ENCODE results near the gene SNAP91. TPM values are rescaled to one million over a fixed set of nuclear protein-coding genes. Genes with fewer than 3 reads are reported as not detected.

Gene SNAP91
- total and polyA plus RNA-seq, 5 donors from 2014 or later, result not detected

GRCh38 chr6:83702077-83702476 is 6.8 kb downstream of the SNAP91 start:
- peaks cover 8% of the 10 kb centered on the region for H3K27me3 ChIP-seq (ENCODE audit: control insufficient read depth, insufficient read depth, low read length)
- no peak overlapping the region for H3K27ac ChIP-seq (ENCODE audit: insufficient read depth, low read length, poor library complexity, severe bottlenecking)
- DNase-seq (no peak), ATAC-seq (ENCODE audit: low read depth in 2 of 2) (no peak)
- no peaks in the 10 kb centered on the region for H3K36me3 Mint-ChIP-seq
- H3K27me3 Mint-ChIP-seq, result peaks cover 23% of the 10 kb centered on the region
- no peaks in the 10 kb centered on the region for H3K9me3 ChIP-seq (ENCODE audit: control insufficient read depth in 2 of 2, low read length in 2 of 2)
- no peaks in the 10 kb centered on the region for H3K36me3 ChIP-seq (ENCODE audit: control insufficient read depth, insufficient read depth, low read length)
- no peak overlapping the region for H3K4me3 Mint-ChIP-seq
- no peak overlapping the region for H3K27ac Mint-ChIP-seq
- no peaks in the 10 kb centered on the region for H3K4me1 ChIP-seq (ENCODE audit: control insufficient read depth, insufficient read depth, low read length, poor library complexity, severe bottlenecking)
- H3K9me3 Mint-ChIP-seq, result peaks cover 0 to 6% (median 0%) of the 10 kb centered on the region in 7 donors
- no peaks in the 10 kb centered on the region for H3K4me1 Mint-ChIP-seq
- H3K4me3 ChIP-seq (ENCODE audit: low read depth, low read length), result no peak overlapping the region

- Histone ChIP-seq H3K36me3 (ENCODE audit: control insufficient read depth, insufficient read depth, low read length) (no peaks in the 10 kb centered on the region), H3K27me3 (ENCODE audit: control insufficient read depth, insufficient read depth, low read length) (no peaks in the 10 kb centered on the region), H3K9me3 (ENCODE audit: control insufficient read depth in 2 of 2, low read length in 2 of 2) (no peaks in the 10 kb centered on the region), H3K4me1 (ENCODE audit: control insufficient read depth, insufficient read depth, low read length, poor library complexity, severe bottlenecking) (no peaks in the 10 kb centered on the region), H3K4me3 (ENCODE audit: low read depth, low read length) (no peak overlapping the region), H3K27ac (ENCODE audit: insufficient read depth, low read length, poor library complexity, severe bottlenecking) (no peak overlapping the region)
- ATAC-seq (ENCODE audit: low read depth in 2 of 2), result no peak
- H3K9me3 Mint-ChIP-seq, result peaks cover 0 to 6% (median 0%) of the 10 kb centered on the region in 7 donors
- H3K4me3 Mint-ChIP-seq, result no peak overlapping the region
- H3K27me3 Mint-ChIP-seq, result no peaks in the 10 kb centered on the region
- H3K4me1 Mint-ChIP-seq, result no peaks in the 10 kb centered on the region
- DNase-seq, result no peak
- H3K36me3 Mint-ChIP-seq, result no peaks in the 10 kb centered on the region
- no peak overlapping the region for H3K27ac Mint-ChIP-seq
Observed at GRCh38 chr6:83696674-83697073, 12.2 kb downstream of the SNAP91 start.

- Histone ChIP-seq H3K4me1 (ENCODE audit: control insufficient read depth, insufficient read depth, low read length, poor library complexity, severe bottlenecking) (no peaks in the 10 kb centered on the region), H3K4me3 (ENCODE audit: low read depth, low read length) (no peak overlapping the region), H3K9me3 (ENCODE audit: control insufficient read depth in 2 of 2, low read length in 2 of 2) (no peaks in the 10 kb centered on the region), H3K36me3 (ENCODE audit: control insufficient read depth, insufficient read depth, low read length) (no peaks in the 10 kb centered on the region), H3K27ac (ENCODE audit: insufficient read depth, low read length, poor library complexity, severe bottlenecking) (no peak overlapping the region), H3K27me3 (ENCODE audit: control insufficient read depth, insufficient read depth, low read length) (no peaks in the 10 kb centered on the region)
- ATAC-seq (ENCODE audit: low read depth in 2 of 2) (no peak), DNase-seq (no peak)
- H3K4me1 Mint-ChIP-seq, result no peaks in the 10 kb centered on the region
- H3K4me3 Mint-ChIP-seq, result no peak overlapping the region
- no peaks in the 10 kb centered on the region for H3K36me3 Mint-ChIP-seq
- peaks cover 0 to 6% (median 0%) of the 10 kb centered on the region in 7 donors for H3K9me3 Mint-ChIP-seq
- H3K27me3 Mint-ChIP-seq, result no peaks in the 10 kb centered on the region
- H3K27ac Mint-ChIP-seq, result no peak overlapping the region
Observed at GRCh38 chr6:83685481-83685880, 23.4 kb downstream of the SNAP91 start.

GRCh38 chr6:83677791-83678190 is 31.1 kb downstream of the SNAP91 start:
- Mint-ChIP-seq H3K9me3 (peaks cover 0 to 5% (median 1%) of the 10 kb centered on the region in 7 donors), H3K27ac (no peak overlapping the region)

GRCh38 chr6:83637953-83638352 is 70.9 kb downstream of the SNAP91 start:
- Mint-ChIP-seq H3K4me1 (no peaks in the 10 kb centered on the region), H3K9me3 (peaks cover 0 to 4% (median 2%) of the 10 kb centered on the region in 7 donors), H3K36me3 (no peaks in the 10 kb centered on the region), H3K27me3 (no peaks in the 10 kb centered on the region), H3K27ac (no peak overlapping the region), H3K4me3 (no peak overlapping the region)
- H3K4me1 ChIP-seq (ENCODE audit: control insufficient read depth, insufficient read depth, low read length, poor library complexity, severe bottlenecking), result no peaks in the 10 kb centered on the region
- H3K27me3 ChIP-seq (ENCODE audit: control insufficient read depth, insufficient read depth, low read length), result no peaks in the 10 kb centered on the region
- H3K4me3 ChIP-seq (ENCODE audit: low read depth, low read length), result no peak overlapping the region
- H3K9me3 ChIP-seq (ENCODE audit: control insufficient read depth in 2 of 2, low read length in 2 of 2), result peaks cover 0 to 2% of the 10 kb centered on the region in 2 experiments
- DNase-seq (no peak), ATAC-seq (ENCODE audit: low read depth in 2 of 2) (no peak)
- H3K27ac ChIP-seq (ENCODE audit: insufficient read depth, low read length, poor library complexity, severe bottlenecking), result no peak overlapping the region
- H3K36me3 ChIP-seq (ENCODE audit: control insufficient read depth, insufficient read depth, low read length), result no peaks in the 10 kb centered on the region

More at GRCh38 chr6:83677791-83678190, 31.1 kb downstream of the SNAP91 start:
- no peaks in the 10 kb centered on the region for H3K27me3 Mint-ChIP-seq
- H3K4me1 ChIP-seq (ENCODE audit: control insufficient read depth, insufficient read depth, low read length, poor library complexity, severe bottlenecking), result no peaks in the 10 kb centered on the region
- H3K36me3 ChIP-seq (ENCODE audit: control insufficient read depth, insufficient read depth, low read length), result no peaks in the 10 kb centered on the region
- H3K4me1 Mint-ChIP-seq, result no peaks in the 10 kb centered on the region
- H3K27ac ChIP-seq (ENCODE audit: insufficient read depth, low read length, poor library complexity, severe bottlenecking), result no peak overlapping the region
- no peak overlapping the region for H3K4me3 ChIP-seq (ENCODE audit: low read depth, low read length)
- H3K9me3 ChIP-seq (ENCODE audit: control insufficient read depth in 2 of 2, low read length in 2 of 2), result no peaks in the 10 kb centered on the region
- no peaks in the 10 kb centered on the region for H3K36me3 Mint-ChIP-seq
- no peak overlapping the region for H3K4me3 Mint-ChIP-seq
- ATAC-seq (ENCODE audit: low read depth in 2 of 2), result no peak
- no peaks in the 10 kb centered on the region for H3K27me3 ChIP-seq (ENCODE audit: control insufficient read depth, insufficient read depth, low read length)
- no peak for DNase-seq

- DNase-seq, result no peak
- Mint-ChIP-seq H3K27ac (no peak overlapping the region), H3K4me3 (no peak overlapping the region), H3K9me3 (peaks cover 0 to 5% (median 2%) of the 10 kb centered on the region in 7 donors), H3K4me1 (no peaks in the 10 kb centered on the region), H3K36me3 (no peaks in the 10 kb centered on the region), H3K27me3 (no peaks in the 10 kb centered on the region)
- no peak for ATAC-seq (ENCODE audit: low read depth in 2 of 2)
- Histone ChIP-seq H3K4me1 (ENCODE audit: control insufficient read depth, insufficient read depth, low read length, poor library complexity, severe bottlenecking) (no peaks in the 10 kb centered on the region), H3K27me3 (ENCODE audit: control insufficient read depth, insufficient read depth, low read length) (no peaks in the 10 kb centered on the region), H3K9me3 (ENCODE audit: control insufficient read depth in 2 of 2, low read length in 2 of 2) (peaks cover 0 to 2% of the 10 kb centered on the region in 2 experiments), H3K27ac (ENCODE audit: insufficient read depth, low read length, poor library complexity, severe bottlenecking) (no peak overlapping the region), H3K4me3 (ENCODE audit: low read depth, low read length) (no peak overlapping the region), H3K36me3 (ENCODE audit: control insufficient read depth, insufficient read depth, low read length) (no peaks in the 10 kb centered on the region)
Observed at GRCh38 chr6:83636800-83637199, 72.1 kb downstream of the SNAP91 start.

- Mint-ChIP-seq H3K36me3 (no peaks in the 10 kb centered on the region), H3K4me1 (no peaks in the 10 kb centered on the region), H3K9me3 (peaks cover 2 to 5% (median 3%) of the 10 kb centered on the region in 7 donors), H3K27ac (no peak overlapping the region), H3K27me3 (no peaks in the 10 kb centered on the region), H3K4me3 (no peak overlapping the region)
- H3K27me3 ChIP-seq (ENCODE audit: control insufficient read depth, insufficient read depth, low read length), result no peaks in the 10 kb centered on the region
- peaks cover 0 to 2% of the 10 kb centered on the region in 2 experiments for H3K9me3 ChIP-seq (ENCODE audit: control insufficient read depth in 2 of 2, low read length in 2 of 2)
- no peaks in the 10 kb centered on the region for H3K36me3 ChIP-seq (ENCODE audit: control insufficient read depth, insufficient read depth, low read length)
- H3K4me3 ChIP-seq (ENCODE audit: low read depth, low read length), result no peak overlapping the region
- H3K27ac ChIP-seq (ENCODE audit: insufficient read depth, low read length, poor library complexity, severe bottlenecking), result no peak overlapping the region
- DNase-seq (no peak), ATAC-seq (ENCODE audit: low read depth in 2 of 2) (no peak)
- no peaks in the 10 kb centered on the region for H3K4me1 ChIP-seq (ENCODE audit: control insufficient read depth, insufficient read depth, low read length, poor library complexity, severe bottlenecking)
Observed at GRCh38 chr6:83633609-83634008, 75.3 kb downstream of the SNAP91 start.

GRCh38 chr6:83633149-83633548 is 75.8 kb downstream of the SNAP91 start:
- Mint-ChIP-seq H3K27ac (no peak overlapping the region), H3K9me3 (peaks cover 2 to 5% (median 3%) of the 10 kb centered on the region in 7 donors), H3K4me3 (no peak overlapping the region), H3K27me3 (no peaks in the 10 kb centered on the region), H3K36me3 (no peaks in the 10 kb centered on the region), H3K4me1 (no peaks in the 10 kb centered on the region)
- H3K36me3 ChIP-seq (ENCODE audit: control insufficient read depth, insufficient read depth, low read length), result no peaks in the 10 kb centered on the region
- H3K27me3 ChIP-seq (ENCODE audit: control insufficient read depth, insufficient read depth, low read length), result no peaks in the 10 kb centered on the region
- H3K9me3 ChIP-seq (ENCODE audit: control insufficient read depth in 2 of 2, low read length in 2 of 2), result peaks cover 0 to 2% of the 10 kb centered on the region in 2 experiments
- no peak for DNase-seq
- H3K4me3 ChIP-seq (ENCODE audit: low read depth, low read length), result no peak overlapping the region
- no peaks in the 10 kb centered on the region for H3K4me1 ChIP-seq (ENCODE audit: control insufficient read depth, insufficient read depth, low read length, poor library complexity, severe bottlenecking)
- ATAC-seq (ENCODE audit: low read depth in 2 of 2), result no peak
- H3K27ac ChIP-seq (ENCODE audit: insufficient read depth, low read length, poor library complexity, severe bottlenecking), result no peak overlapping the region

All from CD4-positive, CD25-positive, alpha-beta regulatory T cell (primary cell).